ENCODE measurements around the gene FREM1. TPM values are rescaled to one million over a fixed set of nuclear protein-coding genes. Genes with fewer than 3 reads are reported as not detected.

The FREM1 gene, protein sequence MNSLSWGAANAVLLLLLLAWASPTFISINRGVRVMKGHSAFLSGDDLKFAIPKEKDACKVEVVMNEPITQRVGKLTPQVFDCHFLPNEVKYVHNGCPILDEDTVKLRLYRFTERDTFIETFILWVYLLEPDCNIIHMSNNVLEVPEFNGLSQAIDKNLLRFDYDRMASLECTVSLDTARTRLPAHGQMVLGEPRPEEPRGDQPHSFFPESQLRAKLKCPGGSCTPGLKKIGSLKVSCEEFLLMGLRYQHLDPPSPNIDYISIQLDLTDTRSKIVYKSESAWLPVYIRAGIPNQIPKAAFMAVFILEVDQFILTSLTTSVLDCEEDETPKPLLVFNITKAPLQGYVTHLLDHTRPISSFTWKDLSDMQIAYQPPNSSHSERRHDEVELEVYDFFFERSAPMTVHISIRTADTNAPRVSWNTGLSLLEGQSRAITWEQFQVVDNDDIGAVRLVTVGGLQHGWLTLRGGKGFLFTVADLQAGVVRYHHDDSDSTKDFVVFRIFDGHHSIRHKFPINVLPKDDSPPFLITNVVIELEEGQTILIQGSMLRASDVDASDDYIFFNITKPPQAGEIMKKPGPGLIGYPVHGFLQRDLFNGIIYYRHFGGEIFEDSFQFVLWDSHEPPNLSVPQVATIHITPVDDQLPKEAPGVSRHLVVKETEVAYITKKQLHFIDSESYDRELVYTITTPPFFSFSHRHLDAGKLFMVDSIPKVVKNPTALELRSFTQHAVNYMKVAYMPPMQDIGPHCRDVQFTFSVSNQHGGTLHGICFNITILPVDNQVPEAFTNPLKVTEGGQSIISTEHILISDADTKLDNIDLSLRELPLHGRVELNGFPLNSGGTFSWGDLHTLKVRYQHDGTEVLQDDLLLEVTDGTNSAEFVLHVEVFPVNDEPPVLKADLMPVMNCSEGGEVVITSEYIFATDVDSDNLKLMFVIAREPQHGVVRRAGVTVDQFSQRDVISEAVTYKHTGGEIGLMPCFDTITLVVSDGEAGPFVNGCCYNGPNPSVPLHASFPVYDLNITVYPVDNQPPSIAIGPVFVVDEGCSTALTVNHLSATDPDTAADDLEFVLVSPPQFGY (N-terminal part only)
- 1 to 10 TPM in 1 of 2 donors, under 1 TPM in 1; 0.43 to 2.3 TPM for total RNA-seq
- long read RNA-seq = 0 reads

- intact Hi-C loops (cut with DNase I, micrococcal nuclease) = no loop called here
- DNase-seq = peak; percentile 31 to 42
- peak; percentile 58 for ATAC-seq
Measured at GRCh38 chr9:14909961-14910805, at the start of gene FREM1. TSS of gene FREM1 (minus strand) at chr9:14910428. CDS start at chr9:14868977, 41,451 bp downstream.

GRCh38 chr9:14958989-14959388, 48.8 kb upstream of the FREM1 start:
- intact Hi-C loops (cut with DNase I, micrococcal nuclease) = no loop called here
- no peak for DNase-seq
- no peak for ATAC-seq

DNA sequence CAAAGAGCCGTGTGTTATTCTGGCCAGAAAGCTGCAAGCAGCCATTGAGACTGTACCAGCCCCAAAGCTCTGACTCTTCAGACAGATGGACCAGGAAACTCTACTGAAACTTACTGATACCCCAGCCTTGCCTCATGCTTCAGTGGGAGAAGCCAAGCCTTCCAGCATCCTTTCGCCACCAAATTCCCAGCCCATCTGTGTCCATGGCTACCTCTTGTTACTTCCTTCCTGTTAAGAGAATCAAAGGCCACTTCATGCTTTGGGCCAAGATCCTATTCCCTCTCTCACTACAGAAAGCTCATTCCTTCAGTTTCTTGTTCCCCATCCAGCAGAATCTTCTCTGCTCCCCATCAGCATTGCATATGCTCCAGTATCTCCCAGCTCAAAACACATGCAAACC, 46.9 kb upstream of the FREM1 start:
- ATAC-seq (no peak), DNase-seq (no peak)
- intact Hi-C loops (cut with DNase I, micrococcal nuclease) = no loop called here

DNA sequence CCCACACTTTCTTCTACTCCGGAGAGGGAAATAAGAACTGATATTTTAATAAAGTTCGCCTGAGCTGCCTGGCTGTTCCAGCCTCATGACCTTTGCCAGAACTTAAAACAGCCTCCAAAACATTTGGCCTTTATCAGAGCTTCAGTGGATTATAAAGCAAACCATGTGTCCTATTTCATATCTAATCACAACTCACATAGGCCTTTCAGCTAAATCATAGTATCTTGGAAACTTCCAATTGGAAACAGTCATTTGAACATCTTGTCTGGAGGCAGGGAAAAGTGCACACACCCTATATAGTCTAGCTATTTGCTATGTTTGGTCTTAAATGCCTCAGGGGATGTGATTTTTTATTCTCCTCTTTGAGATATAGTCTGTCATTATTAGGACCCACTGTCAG, 46.0 kb upstream of the FREM1 start:
- no peak for DNase-seq
- intact Hi-C loops (cut with DNase I, micrococcal nuclease) = no loop called here
- no peak for ATAC-seq

DNA sequence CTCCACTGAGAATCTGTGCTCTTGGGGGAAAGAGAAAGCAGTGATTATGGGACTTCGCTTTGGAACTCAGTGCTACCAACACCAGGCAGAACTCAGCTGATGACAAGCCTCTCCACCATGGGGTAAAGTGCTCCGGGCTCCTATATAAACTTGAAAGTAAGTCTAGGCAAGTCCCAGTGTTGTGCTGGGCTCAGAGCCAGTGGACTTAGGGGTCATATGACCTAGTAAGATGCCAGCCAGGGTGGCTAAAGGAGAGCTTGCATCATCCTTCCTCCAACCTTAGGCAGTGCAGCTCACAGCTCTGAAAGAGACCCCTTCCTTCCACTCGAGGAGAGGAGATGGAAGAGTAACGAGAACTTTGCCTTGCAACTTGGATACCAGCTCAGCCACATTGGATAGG, 35.1 kb upstream of the FREM1 start:
- intact Hi-C loops (cut with DNase I, micrococcal nuclease) = loop anchor here in 1 of 2 donors (10.0 kb wide), 1 partner anchor 59 kb away; no protein-coding TSS in a partner anchor
- ATAC-seq = no peak
- no peak for DNase-seq

- intact Hi-C loops (cut with DNase I, micrococcal nuclease) = loop anchor here in 1 of 2 donors (10.0 kb wide), 1 partner anchor 63 kb away; no protein-coding TSS in a partner anchor
- no peak for ATAC-seq
- DNase-seq = no peak
Measured at GRCh38 chr9:14941501-14942405, 31.5 kb upstream of the FREM1 start.

DNA sequence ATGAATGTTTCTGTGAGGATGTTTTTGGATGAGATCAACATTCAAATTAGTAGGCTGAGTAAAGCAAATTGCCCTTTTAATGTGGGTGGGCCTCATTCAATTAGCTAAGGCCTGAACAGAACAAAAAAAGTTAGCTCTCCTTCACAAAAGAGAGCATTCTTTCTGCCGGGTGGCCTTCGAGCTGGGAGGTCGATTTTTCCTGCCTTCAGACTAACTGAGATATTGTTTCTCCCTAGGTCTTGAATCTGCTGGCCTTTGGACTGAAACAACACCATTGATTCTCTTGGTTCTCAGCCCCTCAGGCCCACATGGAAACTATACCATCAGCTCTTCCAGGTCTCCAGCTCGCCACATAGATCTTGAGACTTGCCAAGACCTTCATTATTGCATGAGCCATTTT, 29.1 kb upstream of the FREM1 start:
- intact Hi-C loops (cut with DNase I, micrococcal nuclease) = no loop called here
- ATAC-seq (no peak), DNase-seq (no peak)

GRCh38 chr9:14937216-14937615, 27.0 kb upstream of the FREM1 start:
- intact Hi-C loops (cut with DNase I, micrococcal nuclease) = no loop called here
- DNase-seq = no peak
- ATAC-seq = no peak

GRCh38 chr9:14936491-14936890, 26.3 kb upstream of the FREM1 start:
- no peak for DNase-seq
- no peak for ATAC-seq
- intact Hi-C loops (cut with DNase I, micrococcal nuclease) = no loop called here

GRCh38 chr9:14935964-14936363, 25.7 kb upstream of the FREM1 start:
- no peak for ATAC-seq
- DNase-seq = no peak
- intact Hi-C loops (cut with DNase I, micrococcal nuclease) = no loop called here

GRCh38 chr9:14935106-14935751, 25.0 kb upstream of the FREM1 start:
- DNase-seq = no peak
- ATAC-seq = no peak

DNA sequence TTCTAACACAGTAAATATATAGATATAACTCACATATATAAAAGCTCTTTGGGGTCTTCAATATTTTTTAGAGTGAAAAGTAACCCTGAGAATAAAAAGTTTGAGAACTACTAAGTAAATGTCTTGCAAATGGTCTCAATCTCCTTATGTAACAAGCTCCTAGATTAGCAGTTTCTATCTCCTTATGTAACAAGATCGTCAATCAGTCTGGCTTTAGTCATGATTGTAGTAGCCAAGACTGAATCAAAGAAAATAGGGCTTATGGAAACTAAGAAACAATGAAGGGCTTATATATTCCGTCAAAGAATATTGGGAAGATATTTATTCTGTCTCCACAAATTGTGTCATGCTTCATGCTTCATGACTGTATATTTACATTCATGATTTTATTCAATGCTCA, 22.4 kb upstream of the FREM1 start:
- intact Hi-C loops (cut with DNase I, micrococcal nuclease) = no loop called here
- no peak for DNase-seq
- ATAC-seq = no peak

More at GRCh38 chr9:14935106-14935751, 25.0 kb upstream of the FREM1 start:
- intact Hi-C loops (cut with DNase I, micrococcal nuclease) = no loop called here

- intact Hi-C loops (cut with DNase I, micrococcal nuclease) = no loop called here
- DNase-seq = no peak
- no peak for ATAC-seq
Measured at GRCh38 chr9:14932231-14932630, 22.0 kb upstream of the FREM1 start.

DNA sequence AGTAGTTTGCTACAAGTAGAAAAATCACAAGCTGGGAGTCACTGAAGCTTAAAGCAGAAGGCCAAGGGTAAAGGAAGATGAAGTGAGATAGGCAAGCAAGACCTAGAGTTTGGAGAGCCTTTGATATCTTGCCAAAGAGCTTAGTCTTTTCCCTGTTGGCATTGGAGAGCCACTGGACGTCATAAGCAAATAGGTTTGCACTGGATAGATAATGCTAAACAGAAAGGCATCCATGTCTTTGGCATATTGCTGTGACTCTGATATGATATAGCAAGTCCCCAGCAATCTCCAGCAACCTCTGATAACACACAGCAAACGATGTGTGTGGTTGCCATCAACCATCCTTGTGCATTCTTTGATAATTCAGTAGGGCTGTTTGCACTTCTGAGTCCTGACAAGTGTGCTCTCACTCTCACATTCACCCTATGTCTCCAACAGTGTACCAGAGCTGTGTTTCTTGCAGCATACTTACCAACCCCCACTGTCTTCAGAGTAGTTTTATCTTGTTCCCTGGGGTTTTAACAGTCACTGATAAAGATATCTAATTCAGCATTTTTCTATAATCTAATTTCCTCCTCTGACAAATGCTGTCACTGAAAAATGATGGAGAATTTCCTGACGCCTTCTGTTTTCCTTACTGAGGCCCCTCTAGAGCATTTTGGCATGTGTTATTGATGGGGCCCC, 16.9 kb upstream of the FREM1 start:
- DNase-seq = no peak
- ATAC-seq = no peak

GRCh38 chr9:14924230-14925219, 14.3 kb upstream of the FREM1 start:
- no peak for ATAC-seq
- DNase-seq = no peak
- intact Hi-C loops (cut with DNase I, micrococcal nuclease) = no loop called here

More for the DNA sequence above, 16.9 kb upstream of the FREM1 start:
- intact Hi-C loops (cut with DNase I, micrococcal nuclease) = no loop called here

Measured in left colon (tissue), 2 donors.